ENCODE results near the gene CELA3A. TPM values are rescaled to one million over a fixed set of nuclear protein-coding genes. Genes with fewer than 3 reads are reported as not detected.

CELA3A gene
- total RNA-seq, 3 donors from 2014 or later, result not detected

- peak; percentile 82 to 83 for DNase-seq (ENCODE audit: low spot score in 2 of 2)
These were observed 44.5 kb upstream of the CELA3A start for GRCh38 chr1:21956720-21957552.

DNA sequence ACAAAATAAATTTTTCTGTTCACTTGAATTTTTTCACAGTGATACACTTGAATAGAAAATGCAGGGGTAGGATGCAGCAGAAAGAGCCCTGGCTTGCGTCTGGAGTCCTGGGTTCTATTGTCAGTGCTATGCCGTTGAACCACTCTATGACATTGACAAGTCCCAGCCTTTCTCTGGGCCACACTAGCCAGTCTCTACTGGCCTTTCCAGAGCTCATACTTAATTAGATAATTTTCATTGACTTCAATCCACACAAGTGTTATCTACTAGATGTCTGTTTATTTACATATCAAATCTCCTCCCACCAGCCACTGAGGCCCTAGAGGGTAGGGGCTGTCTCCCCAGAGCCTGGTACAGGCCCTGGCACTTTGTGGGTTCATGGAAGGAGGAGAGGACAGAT lies 40.1 kb upstream of the CELA3A start:
- Histone ChIP-seq H3K27me3 (no peaks in the 10 kb centered on the region), H3K4me3 (no peak overlapping the region), H3K27ac (peak overlapping the region in 1 of 2 donors; percentile 2), H3K36me3 (no peaks in the 10 kb centered on the region), H3K9me3 (no peaks in the 10 kb centered on the region), H3K4me1 (peaks cover 4 to 12% of the 10 kb centered on the region in 2 donors)
- DNase-seq (ENCODE audit: low spot score in 2 of 2), result no peak
- intact Hi-C loops (cut with DNase I; ENCODE audit: low total_unique reads), result no loop called here
- TF ChIP-seq, protein P1, sequence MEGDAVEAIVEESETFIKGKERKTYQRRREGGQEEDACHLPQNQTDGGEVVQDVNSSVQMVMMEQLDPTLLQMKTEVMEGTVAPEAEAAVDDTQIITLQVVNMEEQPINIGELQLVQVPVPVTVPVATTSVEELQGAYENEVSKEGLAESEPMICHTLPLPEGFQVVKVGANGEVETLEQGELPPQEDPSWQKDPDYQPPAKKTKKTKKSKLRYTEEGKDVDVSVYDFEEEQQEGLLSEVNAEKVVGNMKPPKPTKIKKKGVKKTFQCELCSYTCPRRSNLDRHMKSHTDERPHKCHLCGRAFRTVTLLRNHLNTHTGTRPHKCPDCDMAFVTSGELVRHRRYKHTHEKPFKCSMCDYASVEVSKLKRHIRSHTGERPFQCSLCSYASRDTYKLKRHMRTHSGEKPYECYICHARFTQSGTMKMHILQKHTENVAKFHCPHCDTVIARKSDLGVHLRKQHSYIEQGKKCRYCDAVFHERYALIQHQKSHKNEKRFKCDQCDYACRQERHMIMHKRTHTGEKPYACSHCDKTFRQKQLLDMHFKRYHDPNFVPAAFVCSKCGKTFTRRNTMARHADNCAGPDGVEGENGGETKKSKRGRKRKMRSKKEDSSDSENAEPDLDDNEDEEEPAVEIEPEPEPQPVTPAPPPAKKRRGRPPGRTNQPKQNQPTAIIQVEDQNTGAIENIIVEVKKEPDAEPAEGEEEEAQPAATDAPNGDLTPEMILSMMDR (IDR thresholded peaks at IDR 0.05), result no peak
- TF ChIP-seq POLR2A (IDR thresholded peaks at IDR 0.05), result no peak
- no peak for TF ChIP-seq POLR2AphosphoS5 (IDR thresholded peaks at IDR 0.05)

More at GRCh38 chr1:21956720-21957552, 44.5 kb upstream of the CELA3A start:
- peaks cover 4 to 15% of the 10 kb centered on the region in 2 donors for H3K4me1 ChIP-seq
- TF ChIP-seq, protein P1 (IDR thresholded peaks at IDR 0.05), result no peak
- TF ChIP-seq POLR2A (IDR thresholded peaks at IDR 0.05) (no peak), POLR2AphosphoS5 (IDR thresholded peaks at IDR 0.05) (peak; percentile 29 to 64 (median 55))
- H3K27me3 ChIP-seq, result no peaks in the 10 kb centered on the region
- H3K27ac ChIP-seq, result peak overlapping the region; percentile 80 to 92
- no peaks in the 10 kb centered on the region for H3K9me3 ChIP-seq
- H3K36me3 ChIP-seq, result no peaks in the 10 kb centered on the region
- H3K4me3 ChIP-seq, result peak overlapping the region in 1 of 3 donors; percentile 14
- intact Hi-C loops (cut with DNase I; ENCODE audit: low total_unique reads), result no loop called here

- Histone ChIP-seq H3K36me3 (no peaks in the 10 kb centered on the region), H3K27me3 (no peaks in the 10 kb centered on the region), H3K4me3 (no peak overlapping the region), H3K4me1 (peaks cover 4 to 7% of the 10 kb centered on the region in 2 donors), H3K9me3 (no peaks in the 10 kb centered on the region), H3K27ac (peak overlapping the region in 1 of 2 donors; percentile 2)
- intact Hi-C loops (cut with DNase I; ENCODE audit: low total_unique reads), result loop anchor here (2.0 kb wide), 1 partner anchor 55 kb away; no protein-coding TSS in a partner anchor
- no peak for DNase-seq (ENCODE audit: low spot score in 2 of 2)
- TF ChIP-seq POLR2AphosphoS5 (IDR thresholded peaks at IDR 0.05), result no peak
- TF ChIP-seq, protein P1 (IDR thresholded peaks at IDR 0.05), result no peak
- TF ChIP-seq POLR2A (IDR thresholded peaks at IDR 0.05), result no peak
These were observed 39.7 kb upstream of the CELA3A start for GRCh38 chr1:21961799-21962198.

GRCh38 chr1:21963477-21964217 lies 37.8 kb upstream of the CELA3A start:
- intact Hi-C loops (cut with DNase I; ENCODE audit: low total_unique reads), result loop anchor here (2.0 kb wide), 1 partner anchor 57 kb away; no protein-coding TSS in a partner anchor
- H3K36me3 ChIP-seq, result no peaks in the 10 kb centered on the region
- H3K9me3 ChIP-seq, result no peaks in the 10 kb centered on the region
- DNase-seq (ENCODE audit: low spot score in 2 of 2), result peak; percentile 73 to 86
- H3K27me3 ChIP-seq, result no peaks in the 10 kb centered on the region
- H3K27ac ChIP-seq, result no peak overlapping the region
- TF ChIP-seq, protein P1 (IDR thresholded peaks at IDR 0.05), result peak; percentile 89 to 95 (median 91)
- TF ChIP-seq POLR2A (IDR thresholded peaks at IDR 0.05) (no peak), POLR2AphosphoS5 (IDR thresholded peaks at IDR 0.05) (peak in 2 of 3 donors; percentile 58 to 60)
- H3K4me1 ChIP-seq, result no peaks in the 10 kb centered on the region
- no peak overlapping the region for H3K4me3 ChIP-seq

Measured in breast epithelium (tissue), 4 donors.